T-helper 9 cell (primary cell): ENCODE results near the gene ATP11A.

ENCODE experiments used
- DNase-seq: peaks from one replicate; pipeline ENCODE4 v3.0.0-alpha.2; 2020

The ATP11A gene

DNA sequence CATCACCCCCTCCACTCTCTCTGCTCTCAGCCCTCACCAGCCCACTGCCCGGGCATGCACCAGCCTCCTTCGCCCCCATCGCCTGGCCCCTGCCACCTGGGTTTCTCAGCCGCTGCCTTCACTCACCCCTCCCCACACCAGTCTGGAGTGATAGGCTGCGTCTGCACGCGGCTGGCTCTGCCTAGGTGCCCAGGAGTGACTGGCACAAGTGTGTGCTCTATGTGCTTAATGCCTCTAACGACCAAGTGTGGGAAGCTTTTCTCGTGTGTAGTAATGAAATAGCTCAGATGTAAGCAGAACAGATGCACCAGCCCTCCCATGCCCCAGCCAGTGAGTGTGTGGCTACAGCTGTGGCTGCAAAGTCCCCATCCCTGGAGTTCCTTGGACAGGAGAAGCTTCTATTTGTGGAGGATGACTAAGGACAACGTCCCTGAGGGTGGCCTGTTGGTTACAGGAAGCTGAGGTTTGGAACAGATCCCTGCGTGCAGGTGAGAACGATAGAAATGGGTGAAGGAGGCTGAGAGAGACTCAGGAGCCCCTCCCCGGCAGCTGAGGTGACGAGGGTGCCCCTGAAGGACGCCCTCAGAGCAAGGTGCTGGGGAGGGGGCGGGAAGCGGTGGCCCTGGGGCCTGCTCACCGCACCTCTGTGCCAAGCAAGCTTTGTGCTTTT, 35.6 kb downstream of the ATP11A start:
- DNase-seq: no peak

DNA sequence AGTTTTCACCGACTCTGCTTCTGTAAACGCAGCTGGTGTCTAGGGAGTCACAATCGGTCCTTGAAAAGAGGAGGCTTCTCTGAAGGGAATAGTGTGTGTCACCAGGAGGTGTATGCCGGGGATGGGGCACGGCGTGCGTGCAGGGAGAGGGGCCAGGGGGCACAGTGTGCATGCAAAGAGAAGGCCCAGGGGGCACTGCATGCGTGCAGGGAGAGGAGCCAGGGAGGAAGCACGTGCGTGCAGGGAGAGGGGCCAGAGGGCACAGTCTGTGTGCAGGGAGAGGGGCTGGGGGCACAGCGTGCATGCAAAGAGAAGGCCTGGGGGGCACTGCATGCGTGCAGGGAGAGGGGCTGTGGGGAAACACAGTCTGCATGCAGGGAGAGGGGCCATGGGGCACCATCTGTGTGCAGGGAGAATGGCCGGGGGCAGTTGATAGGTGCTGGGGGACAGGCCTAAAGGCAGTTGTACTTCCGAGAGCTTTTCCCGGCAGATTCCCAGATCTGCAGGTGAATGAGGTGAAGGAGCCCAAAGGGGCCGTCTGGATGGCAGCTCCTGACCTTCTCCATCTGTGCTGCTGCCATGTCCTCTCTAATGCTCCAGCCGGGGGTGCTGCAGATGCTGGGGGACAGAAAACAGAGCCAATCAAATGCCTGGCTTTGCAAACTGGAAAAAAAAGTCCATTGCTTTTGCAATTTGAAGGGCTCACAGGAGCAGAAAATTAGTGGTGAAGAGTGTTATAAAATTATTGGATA, 36.4 kb downstream of the ATP11A start:
- DNase-seq: no peak

DNA sequence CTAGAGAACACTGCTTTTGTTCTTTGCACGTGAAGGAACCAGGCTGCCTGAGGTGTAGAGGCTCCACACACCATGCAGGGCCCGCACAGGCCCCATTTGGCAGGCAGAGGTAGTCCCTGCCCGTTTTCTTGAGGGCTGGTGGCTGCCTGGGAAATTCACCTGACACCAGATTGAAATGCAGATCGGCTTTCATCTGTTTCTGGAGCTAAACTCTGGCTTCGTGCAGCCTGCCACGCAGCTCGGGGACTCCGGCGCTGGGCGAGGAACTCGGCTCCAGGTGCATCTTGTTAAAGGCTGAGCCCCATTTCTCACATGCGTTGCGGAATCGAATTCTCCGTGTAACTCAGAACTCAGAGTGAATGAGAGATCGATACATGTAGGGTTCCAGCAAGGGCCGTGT, 37.7 kb downstream of the ATP11A start:
- no peak for DNase-seq

DNA sequence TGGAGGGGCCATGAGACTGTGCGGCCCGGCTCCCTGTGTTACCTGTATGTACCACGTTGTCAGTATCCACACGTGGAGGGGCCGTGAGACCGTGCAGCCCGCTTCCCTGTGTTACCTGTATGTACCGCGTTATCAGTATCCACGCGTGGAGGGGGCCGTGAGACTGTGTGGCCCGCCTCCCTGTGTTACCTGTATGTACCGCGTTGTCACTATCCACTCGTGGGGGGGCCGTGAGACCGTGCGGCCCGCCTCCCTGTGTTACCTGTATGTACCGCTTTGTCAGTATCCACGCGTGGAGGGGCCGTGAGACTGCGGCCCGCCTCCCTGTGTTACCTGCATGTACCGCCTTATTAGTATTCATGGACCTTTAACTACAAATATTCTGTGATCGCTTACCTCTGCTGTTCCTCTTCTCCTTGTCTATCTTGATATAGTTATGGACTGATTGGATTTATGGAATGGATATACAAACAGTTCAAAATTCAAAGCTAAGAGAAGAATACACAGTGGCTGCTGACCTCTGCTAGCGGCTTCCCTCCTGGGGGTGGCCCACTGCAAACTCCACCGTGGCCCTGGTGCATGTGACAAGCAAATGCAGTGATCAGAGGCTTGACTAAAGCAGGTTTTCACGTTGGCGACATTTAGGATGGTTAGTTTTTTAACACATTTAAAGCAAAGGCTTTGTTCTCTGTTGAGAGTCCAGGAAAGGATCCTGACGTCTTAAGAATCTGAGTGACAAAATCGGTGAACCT, 38.7 kb downstream of the ATP11A start:
- no peak for DNase-seq

DNA sequence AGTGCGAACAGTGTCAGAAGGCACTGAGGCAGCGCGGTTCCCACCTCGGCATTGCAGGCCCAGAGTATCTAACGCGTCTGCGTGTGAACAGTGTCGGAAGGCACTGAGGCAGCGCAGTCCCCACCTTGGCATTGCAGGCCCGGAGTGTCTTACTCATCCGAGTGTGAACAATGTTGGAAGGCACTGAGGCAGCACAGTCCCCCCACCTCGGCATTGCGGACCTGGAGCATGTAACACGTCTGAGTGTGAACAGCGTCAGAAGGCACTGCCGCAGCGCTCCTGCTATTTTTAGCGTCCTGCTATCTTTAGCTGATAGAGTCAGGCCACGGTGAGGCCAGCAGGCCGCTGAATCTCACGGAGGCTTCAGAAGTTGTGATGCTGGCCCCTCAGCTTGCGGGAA, 39.6 kb downstream of the ATP11A start:
- no peak for DNase-seq

DNA sequence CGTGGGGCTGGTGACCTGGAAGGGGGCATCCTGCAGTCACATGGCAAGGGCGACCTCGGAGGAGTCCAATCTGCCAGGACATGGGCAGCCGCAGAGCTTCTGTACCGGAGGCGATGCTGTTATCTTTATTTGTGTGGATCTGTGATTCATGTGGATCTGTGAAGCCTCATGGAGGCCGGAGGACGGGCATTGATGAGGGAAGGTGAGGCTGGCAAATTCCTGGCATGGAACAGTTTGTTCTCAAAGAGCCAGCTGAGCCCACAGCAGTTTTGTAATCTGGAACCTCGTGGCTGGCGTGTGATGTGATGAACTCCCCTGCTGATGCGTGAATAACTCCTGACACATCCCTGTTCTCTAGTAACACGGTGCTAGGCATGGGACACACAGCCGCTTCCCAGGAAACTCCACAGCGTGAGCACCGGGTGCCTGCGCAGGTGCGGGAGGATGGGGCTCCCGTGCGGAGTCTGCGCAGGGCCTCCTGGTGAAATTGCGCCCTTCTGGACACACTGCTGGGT, 40.4 kb downstream of the ATP11A start:
- DNase-seq: no peak

DNA sequence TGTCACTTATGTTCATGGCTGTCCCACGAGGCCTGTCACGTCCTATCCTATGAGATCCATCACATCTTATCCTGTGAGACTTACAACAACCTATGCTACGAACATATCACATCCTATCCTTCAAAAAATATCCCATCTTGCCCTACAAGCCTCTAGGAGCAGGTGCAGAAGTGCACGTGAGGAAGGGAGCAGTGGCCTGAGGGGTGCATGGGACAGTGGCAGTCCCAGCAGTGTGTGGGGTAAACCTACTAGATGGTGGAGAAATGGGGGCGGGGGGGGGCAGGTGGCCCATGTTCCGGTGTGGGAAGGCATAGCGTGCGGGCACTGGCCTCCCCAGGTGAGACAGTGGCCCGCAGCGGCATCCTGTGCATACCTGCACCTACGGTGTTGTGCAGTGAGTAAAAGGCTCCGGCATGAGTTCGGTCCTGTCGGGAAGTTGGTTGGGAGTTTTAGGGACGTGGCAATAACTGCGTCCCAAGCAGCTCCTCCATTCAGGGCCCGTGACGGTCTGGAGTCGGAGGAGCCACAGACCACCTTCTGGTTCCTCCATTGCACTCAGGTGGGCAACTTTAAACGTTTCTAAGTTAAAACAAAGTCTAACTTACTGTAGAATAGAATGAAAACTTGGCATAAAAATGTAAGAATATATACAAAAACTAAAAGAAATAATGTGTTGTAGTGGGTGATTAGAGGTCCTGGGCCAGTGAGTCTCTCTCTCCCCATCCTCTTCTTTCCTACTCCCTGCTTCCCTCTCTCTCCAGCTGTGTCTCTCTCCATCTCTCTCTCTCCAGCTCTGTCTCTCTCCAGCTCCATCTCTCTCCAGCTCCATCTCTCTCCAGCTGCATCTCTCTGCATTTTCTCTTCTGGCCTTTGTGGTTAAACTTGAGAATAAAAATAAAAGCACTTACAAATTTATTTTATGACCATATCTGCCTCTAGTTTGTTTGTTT, 42.1 kb downstream of the ATP11A start:
- DNase-seq: no peak

DNA sequence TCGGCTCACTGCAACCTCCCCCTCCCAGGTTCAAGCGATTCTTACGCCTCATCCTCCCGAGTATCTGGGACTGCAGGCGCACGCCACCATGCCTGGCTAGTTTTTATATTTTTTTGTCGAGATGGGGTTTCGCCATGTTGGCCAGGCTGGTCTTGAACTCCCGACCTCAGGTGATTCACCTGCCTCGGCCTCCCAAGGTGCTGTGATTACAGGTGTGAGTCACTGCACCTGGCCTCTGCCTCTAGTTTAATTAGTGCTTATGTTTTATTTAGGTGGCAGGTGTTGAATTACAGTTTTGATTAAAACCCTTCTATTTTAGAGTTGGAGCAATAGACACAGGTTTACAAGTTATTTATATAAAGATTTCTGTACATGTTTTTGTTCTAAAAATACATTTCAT, 42.8 kb downstream of the ATP11A start:
- DNase-seq: no peak

DNA sequence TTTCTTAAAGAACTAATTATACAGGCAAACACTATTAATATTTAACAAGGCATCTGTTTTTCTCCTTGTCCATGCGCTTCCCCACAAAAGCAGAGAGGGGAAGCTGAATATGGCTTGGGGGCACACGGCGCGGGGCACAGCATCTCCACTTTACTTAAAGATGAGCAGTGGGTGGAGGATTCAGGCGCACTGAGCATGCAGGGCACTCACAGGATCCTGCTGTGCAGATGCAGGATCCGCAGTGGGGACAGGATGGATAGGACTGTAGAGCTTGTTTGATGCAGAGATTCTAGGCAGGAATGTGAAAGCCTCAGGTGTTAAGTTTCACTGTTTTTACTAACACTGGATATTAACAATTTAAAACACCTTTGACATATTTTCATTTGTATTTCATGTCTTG, 43.3 kb downstream of the ATP11A start:
- no peak for DNase-seq

DNA sequence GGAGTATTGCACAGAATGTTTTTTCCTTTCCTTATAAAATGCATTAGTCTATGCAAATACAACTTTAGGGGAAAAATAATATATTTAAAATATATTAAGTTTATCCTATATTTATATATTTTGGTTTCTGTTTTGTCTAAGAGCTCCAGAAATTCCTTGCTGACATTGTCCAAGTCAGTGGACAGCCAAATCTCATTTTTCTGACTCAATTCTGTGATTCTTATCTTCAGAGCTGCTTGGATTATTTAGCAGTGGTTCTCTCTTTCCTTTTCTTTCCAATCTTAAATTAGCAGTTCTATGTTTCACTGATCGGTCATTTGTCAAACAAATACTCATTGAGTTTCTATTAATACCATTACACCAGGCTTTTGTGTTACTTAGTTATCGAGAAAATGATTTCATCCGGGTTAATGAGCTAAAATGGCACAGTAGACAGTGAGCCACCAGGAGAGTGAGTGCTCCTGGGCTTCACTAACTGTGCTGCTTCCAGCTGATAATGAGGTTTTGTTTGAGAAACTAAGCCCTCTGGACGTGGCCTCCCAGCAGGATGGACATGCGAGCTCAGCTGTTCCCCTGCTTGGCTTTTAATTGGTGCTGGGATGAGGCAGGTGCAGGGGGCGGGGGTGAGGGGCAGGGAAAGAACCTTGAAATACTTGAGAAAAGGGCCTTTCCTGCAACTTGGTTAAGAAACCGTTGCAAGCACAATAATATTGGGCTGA, 44.0 kb downstream of the ATP11A start:
- no peak for DNase-seq

DNA sequence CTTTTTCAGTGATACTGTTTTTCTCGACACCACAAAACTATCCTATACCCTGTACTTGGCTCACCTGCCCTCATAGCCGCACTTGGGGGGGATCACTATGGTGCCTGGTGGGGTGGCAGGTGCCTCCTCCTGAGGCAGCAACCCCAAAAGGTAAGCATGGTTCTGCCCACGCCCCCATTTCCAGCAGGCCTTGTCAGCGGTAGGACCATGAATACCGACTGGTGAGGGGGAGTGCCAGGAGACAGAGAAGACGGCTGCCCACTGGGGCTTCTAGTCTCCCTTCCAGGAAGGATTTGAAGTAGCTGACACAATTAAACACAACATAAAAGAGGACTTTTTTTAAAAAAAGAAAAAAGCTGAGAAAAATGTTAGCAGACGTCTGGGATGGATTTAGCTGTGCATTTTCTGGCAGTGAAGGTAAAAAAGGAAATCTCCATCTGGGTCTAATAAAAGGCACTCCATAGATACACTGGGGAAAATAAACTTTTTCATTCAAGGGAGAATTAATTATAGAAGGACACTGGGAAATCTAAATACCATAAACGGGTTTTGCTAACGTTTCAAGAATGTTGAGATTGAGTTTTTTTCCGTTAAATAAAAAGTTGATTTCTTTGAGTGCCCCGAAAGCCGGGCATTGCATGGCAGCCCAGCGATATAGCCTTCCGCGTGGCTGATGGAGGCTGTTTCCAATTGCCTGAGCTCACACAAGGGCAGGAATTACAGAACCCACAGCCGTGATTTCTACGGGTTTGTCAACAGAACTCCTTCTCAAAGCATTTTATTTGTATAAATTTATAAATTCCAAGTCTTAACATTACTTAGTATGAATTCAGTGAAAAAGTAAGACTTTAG, 45.1 kb downstream of the ATP11A start:
- DNase-seq: no peak

DNA sequence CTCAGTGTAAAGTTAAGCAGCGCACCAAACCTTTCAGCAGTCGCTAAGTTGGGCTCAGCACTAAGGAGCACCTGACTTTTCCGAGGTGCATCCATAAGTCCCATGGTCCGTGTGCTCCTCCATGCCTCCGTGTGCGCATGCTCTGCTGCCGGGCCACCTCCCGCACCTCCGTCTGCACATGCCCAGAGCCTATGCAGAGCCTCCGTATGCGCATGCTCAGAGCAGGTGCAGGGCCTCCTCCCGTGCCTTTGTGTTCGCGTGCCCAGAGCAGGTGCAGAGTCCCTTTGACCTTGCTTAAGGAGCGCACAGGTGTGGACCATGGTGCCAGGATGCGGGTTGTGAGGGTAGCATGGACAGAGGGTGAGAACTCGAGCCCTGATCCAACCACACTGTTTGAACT, 46.0 kb downstream of the ATP11A start:
- DNase-seq: no peak

DNA sequence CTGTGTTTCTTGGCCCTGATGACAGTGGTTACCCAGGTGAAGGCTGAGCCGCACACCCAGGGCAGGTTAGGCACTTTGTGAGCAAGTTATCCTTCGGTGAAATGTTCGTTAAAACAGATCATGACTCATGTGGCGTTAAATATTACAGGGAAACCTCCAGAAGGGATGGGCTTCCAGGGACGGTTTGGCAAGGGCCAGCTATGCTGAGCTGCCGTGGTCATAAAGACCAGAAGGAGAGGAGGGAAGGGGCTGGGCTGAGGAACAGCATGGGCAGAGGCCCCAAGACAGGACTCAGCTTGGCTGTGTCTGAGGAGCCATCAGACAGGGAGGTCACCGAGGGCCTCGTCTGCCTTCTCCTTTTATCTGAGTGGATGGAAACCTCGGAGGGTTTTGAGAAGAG, 47.5 kb downstream of the ATP11A start:
- no peak for DNase-seq

DNA sequence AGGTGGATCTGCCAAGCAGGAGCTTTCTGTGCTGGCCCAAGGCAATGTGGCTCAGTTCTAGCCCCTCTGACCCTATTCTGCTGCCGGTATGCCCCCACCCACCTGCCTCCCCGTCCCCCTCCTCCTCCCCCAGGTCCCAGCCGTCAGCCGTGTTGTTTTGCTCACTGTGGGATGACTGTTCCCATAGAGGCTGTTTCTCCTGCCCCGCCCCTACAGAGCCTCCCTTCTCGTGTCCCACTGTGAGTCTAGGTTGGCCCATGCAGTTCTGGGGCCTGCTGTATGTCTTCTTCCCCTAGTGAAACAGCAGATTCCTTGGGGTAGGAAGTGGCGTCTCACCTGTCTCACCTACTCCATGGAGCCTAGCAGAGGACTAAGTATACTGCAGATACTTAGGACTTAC, 48.8 kb downstream of the ATP11A start:
- DNase-seq: no peak

DNA sequence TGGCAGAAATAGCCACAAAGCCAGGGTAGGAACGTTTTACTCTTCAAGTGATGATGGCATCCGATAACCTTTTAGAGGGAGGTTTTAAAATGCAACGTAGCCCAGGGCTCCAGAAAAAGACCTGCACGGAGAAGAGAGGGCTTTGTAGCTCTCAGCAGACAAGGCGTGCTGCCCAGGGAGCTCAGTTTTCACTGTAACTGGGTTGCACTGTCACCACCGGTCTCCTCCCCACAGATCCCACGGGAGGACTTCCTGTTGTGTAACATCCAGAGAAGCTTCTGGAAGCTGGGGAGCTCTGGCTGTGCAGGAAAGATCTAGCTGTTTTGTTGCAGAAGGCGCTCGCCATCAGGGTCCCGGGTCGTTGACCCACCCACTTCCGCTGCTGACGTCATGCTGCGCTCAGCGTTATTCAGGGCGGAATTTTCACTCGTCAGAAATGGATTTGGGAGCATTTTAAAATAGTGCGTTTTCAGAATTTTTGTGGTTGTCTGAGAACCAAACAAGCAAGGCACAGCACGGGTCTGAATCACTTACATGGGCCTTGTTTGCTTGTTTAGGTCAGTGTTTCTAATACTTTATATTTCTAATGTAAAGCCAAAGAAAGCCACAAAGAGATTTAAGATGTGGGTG, 50.8 kb downstream of the ATP11A start:
- no peak for DNase-seq

DNA sequence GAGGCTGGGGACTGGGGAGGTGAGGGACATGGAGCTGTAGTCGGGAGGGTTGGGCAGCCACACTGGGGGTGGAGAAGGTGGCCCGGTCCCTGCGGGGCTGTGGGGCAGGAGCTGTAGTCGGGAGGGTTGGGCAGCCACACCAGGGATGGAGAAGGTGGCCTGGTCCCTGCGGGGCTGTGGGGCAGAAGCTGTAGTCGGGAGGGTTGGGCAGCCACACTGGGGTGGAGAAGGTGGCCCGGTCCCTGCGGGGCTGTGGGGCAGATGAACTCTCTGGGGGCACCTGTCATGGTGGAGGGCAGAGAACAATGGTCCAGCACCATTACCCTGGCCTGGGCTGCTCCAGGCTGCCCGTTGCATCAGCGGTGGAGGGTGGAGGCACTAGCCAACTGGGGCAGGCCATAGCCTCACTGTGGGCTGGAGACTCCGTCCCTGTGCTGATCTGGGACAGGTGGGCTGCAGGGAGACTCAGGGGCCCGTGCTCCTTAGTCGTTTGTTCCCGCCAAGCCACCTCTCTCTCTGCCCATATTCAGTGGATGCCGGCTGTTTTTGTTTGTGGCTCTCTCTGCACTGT, 51.4 kb downstream of the ATP11A start:
- DNase-seq: no peak

DNA sequence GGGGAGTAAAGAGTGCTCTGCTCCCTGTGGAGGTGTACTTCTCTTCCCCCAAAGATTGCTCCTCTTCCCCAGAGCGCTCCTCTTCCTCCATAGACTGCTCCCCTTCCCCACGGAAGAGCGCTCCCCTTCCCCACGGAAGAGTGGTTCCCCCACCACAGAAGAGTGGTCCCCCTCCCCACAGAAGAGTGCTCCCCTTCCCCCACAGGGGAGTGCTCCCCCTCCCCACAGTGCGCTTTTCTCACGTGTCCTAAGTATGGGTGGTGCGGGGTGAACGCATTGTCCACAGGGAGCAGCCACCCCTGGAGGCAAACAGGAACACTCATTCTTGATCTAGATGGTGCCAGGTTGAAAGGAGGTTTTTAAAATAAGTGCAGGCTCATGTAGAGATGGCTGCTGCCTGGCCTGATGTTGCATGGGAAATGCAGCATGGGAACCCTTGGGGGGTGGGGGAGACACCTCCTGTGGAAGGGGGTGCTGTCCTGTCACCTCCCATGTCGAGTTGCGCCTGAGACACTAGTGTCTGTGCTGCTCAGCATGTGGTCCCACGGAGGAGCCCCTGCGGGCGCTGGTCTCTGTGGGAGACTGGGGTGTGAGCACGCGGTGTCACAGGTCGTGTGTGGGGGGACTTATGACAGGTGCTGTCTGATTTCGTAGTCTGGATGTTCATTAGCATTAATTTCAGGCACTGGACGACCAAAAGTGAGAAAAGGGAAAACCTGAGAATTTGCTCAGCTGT, 52.2 kb downstream of the ATP11A start:
- DNase-seq: no peak

DNA sequence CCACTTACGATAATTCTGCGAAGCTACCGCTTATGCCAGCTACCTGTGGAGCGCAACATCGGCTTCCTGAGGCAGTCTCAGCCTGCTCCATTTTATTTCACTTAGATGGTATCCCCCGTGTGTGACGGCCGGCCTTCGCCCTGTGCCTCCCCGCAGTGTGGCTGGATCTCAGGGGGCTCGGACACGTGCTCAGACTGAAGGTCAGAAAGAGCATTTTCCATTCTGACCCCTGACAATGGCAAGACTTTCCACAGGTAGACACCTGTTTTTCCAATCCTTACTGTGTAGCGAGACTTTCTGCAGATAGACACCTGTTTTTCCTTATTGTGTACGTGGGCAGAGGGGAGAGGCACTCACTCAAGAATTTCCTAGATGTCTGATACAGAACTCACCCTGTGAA, 52.7 kb downstream of the ATP11A start:
- DNase-seq: no peak

DNA sequence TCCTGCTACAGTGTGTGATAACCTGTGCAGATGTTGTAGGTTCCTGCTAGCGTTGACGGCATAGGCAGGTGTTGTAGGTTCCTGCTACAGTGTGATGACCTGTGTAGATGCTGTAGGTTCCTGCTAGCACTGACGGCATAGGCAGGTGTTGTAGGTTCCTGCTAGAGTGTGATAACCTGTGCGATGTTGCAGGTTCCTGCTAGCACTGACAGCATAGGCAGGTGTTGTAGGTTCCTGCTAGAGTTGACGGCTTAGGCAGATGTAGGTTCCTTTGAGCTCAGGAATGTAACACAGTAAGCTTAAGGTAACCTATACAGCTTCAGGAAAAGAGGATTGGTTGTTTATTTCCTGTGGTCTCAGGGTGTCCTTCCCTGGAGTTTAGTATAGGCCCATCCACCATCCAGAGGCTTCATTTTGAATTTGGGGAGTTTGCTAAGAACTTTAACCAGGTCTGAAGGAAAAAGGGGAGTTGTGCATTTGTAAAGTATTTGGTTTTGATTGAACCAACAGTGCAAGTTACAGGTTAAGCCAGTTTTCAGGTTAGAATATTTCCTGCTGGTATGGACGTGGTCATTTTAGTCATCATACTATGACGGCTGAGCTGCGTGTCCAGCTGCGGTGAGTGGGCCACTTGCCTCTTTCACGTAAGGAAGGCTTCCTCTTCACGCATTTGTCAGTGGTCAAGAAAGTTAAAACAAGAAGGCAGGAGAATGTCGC, 53.8 kb downstream of the ATP11A start:
- no peak for DNase-seq
